LNCaP clone FGC (cell line): ENCODE results near the gene PHF19.

Experiments used
- DNase-seq: peaks from one replicate; pipeline ENCODE4 v3.0.0-alpha.2; 2011; ENCODE audit warnings: low read depth
- H3K4me3 ChIP-seq: 2 replicates; pipeline ENCODE4 v1.5.1; 2011; ENCODE audit warnings: mild to moderate bottlenecking, low read depth, low read length, control low read depth
- CTCF ChIP-seq: IDR thresholded peaks from 2 replicates; pipeline ENCODE4 v1.5.1; 2012; ENCODE audit warnings: mild to moderate bottlenecking; ENCODE audit not compliant: control insufficient read depth, insufficient read depth; ENCODE audit errors: extremely low read depth

Gene PHF19

GRCh38 chr9:120865809-120866208 is 11.2 kb downstream of the PHF19 start:
- TF ChIP-seq CTCF: no peak
- no peak overlapping the region for H3K4me3 ChIP-seq
- no peak for DNase-seq

GRCh38 chr9:120865176-120865575 is 11.8 kb downstream of the PHF19 start:
- DNase-seq: no peak
- no peak for TF ChIP-seq CTCF
- no peak overlapping the region for H3K4me3 ChIP-seq

GRCh38 chr9:120864719-120865118 is 12.3 kb downstream of the PHF19 start:
- no peak for DNase-seq
- no peak for TF ChIP-seq CTCF
- H3K4me3 ChIP-seq: no peak overlapping the region

GRCh38 chr9:120863833-120864232 is 13.2 kb downstream of the PHF19 start:
- TF ChIP-seq CTCF: no peak
- DNase-seq: no peak
- H3K4me3 ChIP-seq: no peak overlapping the region

- no peak overlapping the region for H3K4me3 ChIP-seq
- no peak for DNase-seq
- TF ChIP-seq CTCF: no peak
These were observed 14.5 kb downstream of the PHF19 start for GRCh38 chr9:120862452-120862851.

- TF ChIP-seq CTCF: no peak
- DNase-seq: no peak
- no peak overlapping the region for H3K4me3 ChIP-seq
These were observed 15.1 kb downstream of the PHF19 start for GRCh38 chr9:120861935-120862334.

- no peak for DNase-seq
- TF ChIP-seq CTCF: no peak
- H3K4me3 ChIP-seq: no peak overlapping the region
These were observed 16.9 kb downstream of the PHF19 start for GRCh38 chr9:120860083-120860482.
